ENCODE results near the gene SLC36A1. TPM values are rescaled to one million over a fixed set of nuclear protein-coding genes. Genes with fewer than 3 reads are reported as not detected.
"Not testable (repeated sequence)": the region's sequence is repeated elsewhere in the genome, so short reads cannot be mapped to it uniquely, and the experiment has no call there.

The SLC36A1 gene
- total and polyA plus RNA-seq, 2 experiments from 2014 or later, result 6.9 to 10.1 TPM

DNA sequence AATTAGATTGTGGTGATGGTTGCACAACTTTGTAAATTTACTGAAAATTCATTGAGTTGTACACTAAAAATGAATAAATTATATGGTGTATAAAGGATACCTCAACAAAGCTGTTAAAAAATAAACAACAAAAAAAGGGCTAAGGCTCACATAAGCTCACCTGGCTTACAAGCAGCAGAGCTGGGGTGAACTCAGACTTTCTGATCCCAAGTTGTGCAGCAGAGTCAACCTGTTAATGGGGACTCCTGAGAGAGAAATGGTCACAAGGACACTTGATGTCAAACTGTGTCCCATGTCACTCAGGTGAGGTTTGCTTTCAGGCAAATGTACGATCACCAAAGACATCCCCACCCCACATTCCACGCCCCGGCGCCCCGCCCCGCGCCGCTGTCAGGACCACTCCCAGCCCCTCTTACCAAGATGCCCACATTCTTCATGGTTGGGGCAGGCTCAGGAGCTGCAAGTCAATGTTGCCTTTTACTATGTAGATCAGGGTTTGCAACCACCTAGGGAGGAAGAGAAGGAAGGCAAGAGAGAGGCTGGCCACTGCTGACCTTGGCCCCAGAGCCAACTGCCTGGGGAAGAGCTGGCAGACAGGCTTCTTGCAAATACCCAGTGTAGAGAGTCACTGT is 22.4 kb upstream of the SLC36A1 start:
- whole genome bisulfite sequencing, 2 experiments (ENCODE audit: low coverage in 1 of 2, low lambda C conversion rate in 2 of 2, missing lambda C conversion rate in 2 of 2), result 15 to 18% methylated on average over 8 of the region's 8 CpGs
- no peak overlapping the region for H3K27ac ChIP-seq
- H3K9me2 ChIP-seq (ENCODE audit: insufficient read depth), result no peaks in the 10 kb centered on the region
- H3F3A ChIP-seq (ENCODE audit: insufficient read depth), result no peaks in the 10 kb centered on the region
- H3K4me1 ChIP-seq (ENCODE audit: insufficient read depth), result no peaks in the 10 kb centered on the region
- no peaks in the 10 kb centered on the region for H4K20me1 ChIP-seq (ENCODE audit: insufficient read depth)
- H3K36me3 ChIP-seq (ENCODE audit: low read depth), result no peaks in the 10 kb centered on the region
- no peak for TF ChIP-seq EZH2 (IDR thresholded peaks at IDR 0.05; ENCODE audit: insufficient read depth, poor library complexity, severe bottlenecking)
- no peak for TF ChIP-seq EZH2phosphoT487 (IDR thresholded peaks at IDR 0.05; ENCODE audit: insufficient read depth, low read depth)
- no peak overlapping the region for H2AFZ ChIP-seq
- no peak for DNase-seq
- in situ Hi-C loops (cut with MboI), result no loop called here
- no peaks in the 10 kb centered on the region for H3K9me3 ChIP-seq (ENCODE audit: low read depth)
- H3K27me3 ChIP-seq (replicated peaks; ENCODE audit: insufficient read depth), result peaks cover 9% of the 10 kb centered on the region
- no peak overlapping the region for H3K4me3 ChIP-seq
- no peak overlapping the region for H3K4me2 ChIP-seq (ENCODE audit: unreplicated experiment)
- H3K79me2 ChIP-seq (ENCODE audit: insufficient read depth), result no peaks in the 10 kb centered on the region
- H3K9ac ChIP-seq, result no peak overlapping the region

DNA sequence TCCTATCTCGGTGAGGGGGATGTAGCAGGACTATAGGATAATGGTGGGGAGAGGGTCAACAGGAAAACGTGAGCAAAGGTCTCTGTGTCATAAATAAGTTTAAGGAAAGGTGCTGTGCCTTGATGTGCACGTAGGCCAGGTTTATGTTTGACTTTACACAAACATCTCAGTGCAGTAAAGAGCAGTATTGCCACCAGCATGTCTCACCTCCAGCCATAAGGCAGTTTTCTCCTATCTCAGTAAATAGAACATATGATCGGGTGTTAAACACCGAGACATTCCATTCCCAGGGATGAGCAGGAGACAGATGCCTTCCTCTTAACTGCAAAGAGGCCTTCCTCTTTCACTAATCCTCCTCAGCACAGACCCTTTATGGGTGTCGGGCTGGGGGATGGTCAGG is 21.1 kb upstream of the SLC36A1 start:
- H3K4me2 ChIP-seq (ENCODE audit: unreplicated experiment); H3K36me3 ChIP-seq (ENCODE audit: low read depth); H4K20me1 ChIP-seq (ENCODE audit: insufficient read depth); H3K9me2 ChIP-seq (ENCODE audit: insufficient read depth); DNase-seq; H3K27me3 ChIP-seq (replicated peaks; ENCODE audit: insufficient read depth); H3K9ac ChIP-seq; in situ Hi-C loops (cut with MboI); H3K27ac ChIP-seq; H2AFZ ChIP-seq; H3K79me2 ChIP-seq (ENCODE audit: insufficient read depth); H3K9me3 ChIP-seq (ENCODE audit: low read depth); H3K4me1 ChIP-seq (ENCODE audit: insufficient read depth); H3F3A ChIP-seq (ENCODE audit: insufficient read depth); H3K4me3 ChIP-seq: not testable (repeated sequence)
- 15 to 18% methylated on average over 6 of the region's 6 CpGs for WGBS, 2 experiments (ENCODE audit: low coverage in 1 of 2, low lambda C conversion rate in 2 of 2, missing lambda C conversion rate in 2 of 2)

DNA sequence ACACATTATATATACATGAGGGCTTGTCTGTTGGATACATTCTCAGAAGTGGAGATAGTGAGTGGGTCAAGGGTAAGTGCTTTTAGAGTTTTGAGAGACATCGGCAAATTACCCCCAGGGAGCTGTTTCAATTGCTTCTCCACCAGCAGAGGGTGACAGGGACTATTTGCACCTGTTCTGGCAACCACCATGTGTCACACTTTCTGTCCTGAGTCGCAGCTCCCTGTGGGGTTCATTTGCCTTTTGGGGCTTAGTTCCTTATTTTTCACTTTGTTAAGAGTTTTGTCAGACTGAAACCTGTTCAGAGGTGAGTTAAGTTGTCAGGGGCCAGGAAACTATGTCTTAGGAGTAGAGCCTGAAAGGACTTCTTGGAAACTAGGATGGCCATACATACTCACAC is 20.1 kb upstream of the SLC36A1 start:
- Histone ChIP-seq H3K27me3 (replicated peaks; ENCODE audit: insufficient read depth) (peaks cover 9% of the 10 kb centered on the region), H3K4me3 (no peak overlapping the region), H3K4me2 (ENCODE audit: unreplicated experiment) (no peak overlapping the region), H3K79me2 (ENCODE audit: insufficient read depth) (no peaks in the 10 kb centered on the region), H3K9me2 (ENCODE audit: insufficient read depth) (no peaks in the 10 kb centered on the region), H2AFZ (no peak overlapping the region), H3F3A (ENCODE audit: insufficient read depth) (no peaks in the 10 kb centered on the region), H3K9me3 (ENCODE audit: low read depth) (no peaks in the 10 kb centered on the region), H3K9ac (no peak overlapping the region), H4K20me1 (ENCODE audit: insufficient read depth) (no peaks in the 10 kb centered on the region), H3K36me3 (ENCODE audit: low read depth) (no peaks in the 10 kb centered on the region), H3K4me1 (ENCODE audit: insufficient read depth) (no peaks in the 10 kb centered on the region), H3K27ac (no peak overlapping the region)
- in situ Hi-C loops (cut with MboI), result no loop called here
- 43 to 54% methylated on average over 2 of the region's 2 CpGs for WGBS, 2 experiments (ENCODE audit: low coverage in 1 of 2, low lambda C conversion rate in 2 of 2, missing lambda C conversion rate in 2 of 2)
- TF ChIP-seq EZH2 (IDR thresholded peaks at IDR 0.05; ENCODE audit: insufficient read depth, poor library complexity, severe bottlenecking) (no peak), EZH2phosphoT487 (IDR thresholded peaks at IDR 0.05; ENCODE audit: insufficient read depth, low read depth) (no peak)
- no peak for DNase-seq

DNA sequence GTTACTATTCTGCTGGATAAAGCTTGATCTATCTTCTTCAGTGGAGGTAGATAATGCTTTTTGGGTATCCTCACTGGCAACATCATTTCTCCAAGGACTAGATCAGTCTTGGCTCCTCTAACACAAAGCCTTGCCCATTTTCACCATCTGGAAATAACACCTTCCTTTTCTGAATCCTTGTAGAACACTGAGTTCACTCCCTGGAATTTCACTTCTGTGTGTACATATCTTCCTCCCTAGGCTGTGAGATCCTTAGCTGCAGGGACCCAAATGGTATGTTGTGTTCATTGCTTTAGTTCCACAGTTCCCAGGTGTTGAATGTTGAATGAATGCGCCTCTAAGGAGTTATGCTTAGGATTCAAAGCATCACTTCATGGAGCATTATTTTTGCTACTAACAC is 16.7 kb upstream of the SLC36A1 start:
- WGBS, 2 experiments (ENCODE audit: low coverage in 1 of 2, low lambda C conversion rate in 2 of 2, missing lambda C conversion rate in 2 of 2), result 80 to 87% methylated on average over 1 of the region's 1 CpG
- no peak overlapping the region for H3K27ac ChIP-seq
- in situ Hi-C loops (cut with MboI), result no loop called here
- no peaks in the 10 kb centered on the region for H3K9me2 ChIP-seq (ENCODE audit: insufficient read depth)
- H3K9ac ChIP-seq, result no peak overlapping the region
- H3K36me3 ChIP-seq (ENCODE audit: low read depth), result no peaks in the 10 kb centered on the region
- DNase-seq, result no peak
- no peaks in the 10 kb centered on the region for H4K20me1 ChIP-seq (ENCODE audit: insufficient read depth)
- H3K4me2 ChIP-seq (ENCODE audit: unreplicated experiment), result no peak overlapping the region
- no peak overlapping the region for H3K4me3 ChIP-seq
- no peaks in the 10 kb centered on the region for H3K9me3 ChIP-seq (ENCODE audit: low read depth)
- no peaks in the 10 kb centered on the region for H3K4me1 ChIP-seq (ENCODE audit: insufficient read depth)
- no peaks in the 10 kb centered on the region for H3F3A ChIP-seq (ENCODE audit: insufficient read depth)
- no peaks in the 10 kb centered on the region for H3K79me2 ChIP-seq (ENCODE audit: insufficient read depth)
- H3K27me3 ChIP-seq (replicated peaks; ENCODE audit: insufficient read depth), result 0 out of 2 replicates have a peak, but pooled peaks cover 10% of the 10 kb centered on the region
- no peak overlapping the region for H2AFZ ChIP-seq
- TF ChIP-seq EZH2phosphoT487 (IDR thresholded peaks at IDR 0.05; ENCODE audit: insufficient read depth, low read depth), result no peak
- TF ChIP-seq EZH2 (IDR thresholded peaks at IDR 0.05; ENCODE audit: insufficient read depth, poor library complexity, severe bottlenecking), result no peak

DNA sequence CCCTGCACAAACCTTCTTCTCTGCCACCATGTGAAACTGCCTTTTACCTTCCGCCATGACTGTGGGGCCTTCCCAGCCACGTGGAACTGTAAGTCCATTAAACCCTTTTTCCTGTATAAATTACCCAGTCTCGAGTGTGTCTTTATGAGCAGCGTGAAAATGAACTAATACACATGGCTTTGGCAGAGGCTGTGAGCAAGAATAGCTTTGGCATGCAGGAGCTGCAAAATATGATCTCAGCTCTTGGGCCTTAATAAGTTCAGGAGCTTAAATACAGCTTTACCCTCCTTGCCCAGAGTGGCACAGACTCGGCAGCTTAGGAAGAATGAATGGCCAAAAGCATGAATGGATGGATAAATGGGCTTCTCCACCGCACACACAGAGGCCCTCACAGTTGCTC is 15.7 kb upstream of the SLC36A1 start:
- H4K20me1 ChIP-seq (ENCODE audit: insufficient read depth), result no peaks in the 10 kb centered on the region

More for the DNA sequence above, 15.7 kb upstream of the SLC36A1 start:
- no peak overlapping the region for H3K4me3 ChIP-seq
- no peaks in the 10 kb centered on the region for H3K4me1 ChIP-seq (ENCODE audit: insufficient read depth)
- TF ChIP-seq EZH2 (IDR thresholded peaks at IDR 0.05; ENCODE audit: insufficient read depth, poor library complexity, severe bottlenecking), result no peak
- no peak for TF ChIP-seq EZH2phosphoT487 (IDR thresholded peaks at IDR 0.05; ENCODE audit: insufficient read depth, low read depth)
- H3K9ac ChIP-seq, result no peak overlapping the region
- no peaks in the 10 kb centered on the region for H3K9me3 ChIP-seq (ENCODE audit: low read depth)
- no peaks in the 10 kb centered on the region for H3K79me2 ChIP-seq (ENCODE audit: insufficient read depth)
- no peaks in the 10 kb centered on the region for H3K9me2 ChIP-seq (ENCODE audit: insufficient read depth)
- WGBS, 2 experiments (ENCODE audit: low coverage in 1 of 2, low lambda C conversion rate in 2 of 2, missing lambda C conversion rate in 2 of 2), result 42% methylated on average over 6 of the region's 6 CpGs
- no peaks in the 10 kb centered on the region for H3K36me3 ChIP-seq (ENCODE audit: low read depth)
- no peak overlapping the region for H2AFZ ChIP-seq
- H3F3A ChIP-seq (ENCODE audit: insufficient read depth), result no peaks in the 10 kb centered on the region
- H3K27ac ChIP-seq, result no peak overlapping the region
- H3K4me2 ChIP-seq (ENCODE audit: unreplicated experiment), result no peak overlapping the region
- no peak for DNase-seq
- peaks cover 15% of the 10 kb centered on the region; the same call in 1 of the 2 replicates for H3K27me3 ChIP-seq (replicated peaks; ENCODE audit: insufficient read depth)
- in situ Hi-C loops (cut with MboI), result no loop called here

Measured in GM23248 (cell line).